HFF-Myc (cell line): ENCODE measurements around the gene CDH23.

Experiments used
- DNase-seq: peaks from one replicate; pipeline ENCODE4 v3.0.0-alpha.2; 2011; ENCODE audit warnings: low read depth; ENCODE audit errors: extremely low read depth
- H3K4me3 ChIP-seq: replicated peaks from 2 replicates; pipeline ENCODE4 v1.5.1; 2011; ENCODE audit warnings: low read depth, mild to moderate bottlenecking, control low read depth, low read length
- TF ChIP-seq, protein P1 (sequence below): IDR thresholded peaks from 2 replicates; pipeline ENCODE4 v1.5.1; 2012; ENCODE audit warnings: mild to moderate bottlenecking, low read depth, low read length, control low read depth; ENCODE audit errors: missing control alignments

CDH23 gene

DNA sequence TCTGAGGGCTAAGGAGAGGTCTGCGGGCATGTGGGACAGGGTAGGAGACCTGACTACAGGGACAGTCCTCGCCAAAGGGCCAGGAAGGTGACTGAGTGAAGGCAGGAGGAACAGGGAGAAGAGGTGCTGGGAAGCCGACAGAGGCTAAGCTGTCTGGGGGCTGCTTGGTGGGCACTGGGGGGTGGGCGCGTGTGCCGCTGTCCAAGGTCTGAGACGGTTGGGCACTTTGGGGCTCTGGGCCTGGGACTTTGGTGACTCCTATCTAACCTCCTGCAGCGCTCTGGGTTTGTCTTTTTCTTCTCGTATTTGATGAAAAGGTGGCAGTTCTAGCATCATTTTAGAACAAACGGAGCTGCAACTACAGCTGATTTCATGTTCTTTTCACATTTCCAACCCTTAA lies 181.3 kb downstream of the CDH23 start:
- TF ChIP-seq, protein P1, sequence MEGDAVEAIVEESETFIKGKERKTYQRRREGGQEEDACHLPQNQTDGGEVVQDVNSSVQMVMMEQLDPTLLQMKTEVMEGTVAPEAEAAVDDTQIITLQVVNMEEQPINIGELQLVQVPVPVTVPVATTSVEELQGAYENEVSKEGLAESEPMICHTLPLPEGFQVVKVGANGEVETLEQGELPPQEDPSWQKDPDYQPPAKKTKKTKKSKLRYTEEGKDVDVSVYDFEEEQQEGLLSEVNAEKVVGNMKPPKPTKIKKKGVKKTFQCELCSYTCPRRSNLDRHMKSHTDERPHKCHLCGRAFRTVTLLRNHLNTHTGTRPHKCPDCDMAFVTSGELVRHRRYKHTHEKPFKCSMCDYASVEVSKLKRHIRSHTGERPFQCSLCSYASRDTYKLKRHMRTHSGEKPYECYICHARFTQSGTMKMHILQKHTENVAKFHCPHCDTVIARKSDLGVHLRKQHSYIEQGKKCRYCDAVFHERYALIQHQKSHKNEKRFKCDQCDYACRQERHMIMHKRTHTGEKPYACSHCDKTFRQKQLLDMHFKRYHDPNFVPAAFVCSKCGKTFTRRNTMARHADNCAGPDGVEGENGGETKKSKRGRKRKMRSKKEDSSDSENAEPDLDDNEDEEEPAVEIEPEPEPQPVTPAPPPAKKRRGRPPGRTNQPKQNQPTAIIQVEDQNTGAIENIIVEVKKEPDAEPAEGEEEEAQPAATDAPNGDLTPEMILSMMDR, result no peak
- no peak overlapping the region for H3K4me3 ChIP-seq
- no peak for DNase-seq

DNA sequence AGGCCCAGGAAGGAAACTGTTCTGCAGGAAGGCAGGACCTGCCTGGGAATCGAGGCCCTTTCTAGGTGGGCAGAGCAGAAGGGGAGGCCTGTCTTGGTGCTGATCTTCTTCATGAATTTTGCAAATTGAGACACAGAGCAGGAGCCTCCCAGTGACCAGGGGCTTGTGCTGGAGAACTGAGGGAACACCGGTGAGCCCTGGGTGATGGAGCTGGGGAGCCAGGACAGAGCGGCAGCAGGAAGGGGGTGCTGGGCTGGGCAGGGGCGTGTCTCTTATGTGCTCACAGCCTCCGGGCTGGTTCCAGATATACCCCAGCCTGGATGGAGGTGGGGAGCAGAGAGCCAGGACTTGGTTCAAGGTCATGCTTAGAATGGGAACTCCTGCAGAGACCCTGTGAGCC lies 182.9 kb downstream of the CDH23 start:
- TF ChIP-seq, protein P1, result no peak
- no peak for DNase-seq
- H3K4me3 ChIP-seq, result no peak overlapping the region

DNA sequence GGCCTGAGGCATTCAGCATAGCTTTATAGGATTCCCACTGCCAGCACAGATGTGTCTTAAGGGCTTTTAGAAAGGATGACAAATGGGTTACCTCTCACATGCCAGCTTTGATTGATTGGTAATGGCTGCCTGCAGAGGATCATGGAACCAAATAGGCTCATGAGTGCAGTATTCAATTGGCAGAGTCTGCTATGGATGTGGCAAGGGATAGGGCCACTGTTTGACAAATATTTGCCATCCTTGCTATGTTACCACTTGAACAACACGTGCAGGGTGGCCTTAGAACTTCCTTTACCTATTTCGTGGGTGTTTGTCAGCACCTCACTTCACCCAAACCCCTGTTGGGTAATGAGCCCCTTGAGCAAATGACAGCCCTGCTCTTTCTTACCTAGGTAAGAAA lies 183.7 kb downstream of the CDH23 start:
- no peak overlapping the region for H3K4me3 ChIP-seq
- TF ChIP-seq, protein P1, result no peak
- no peak for DNase-seq

DNA sequence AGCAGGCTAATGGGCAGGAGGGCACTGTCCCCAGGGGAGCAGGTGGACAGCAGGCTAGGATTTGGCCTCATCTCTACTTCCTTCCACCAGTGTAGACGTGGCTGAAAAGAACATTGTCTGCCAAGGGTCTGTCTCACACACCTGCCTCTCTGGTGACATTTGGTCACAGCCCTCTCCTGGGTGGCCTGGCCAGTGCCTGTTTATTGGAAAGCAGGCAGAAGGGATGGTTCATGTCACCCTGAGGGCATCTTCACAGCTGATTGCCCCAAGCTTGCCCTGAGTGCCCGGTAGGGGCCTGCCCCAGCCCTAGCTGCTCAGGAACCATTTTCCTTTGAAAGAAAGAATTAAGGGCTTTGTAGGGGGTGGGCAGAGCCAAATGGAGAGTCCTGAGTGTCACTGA lies 184.2 kb downstream of the CDH23 start:
- DNase-seq, result no peak
- no peak overlapping the region for H3K4me3 ChIP-seq
- TF ChIP-seq, protein P1, result no peak

DNA sequence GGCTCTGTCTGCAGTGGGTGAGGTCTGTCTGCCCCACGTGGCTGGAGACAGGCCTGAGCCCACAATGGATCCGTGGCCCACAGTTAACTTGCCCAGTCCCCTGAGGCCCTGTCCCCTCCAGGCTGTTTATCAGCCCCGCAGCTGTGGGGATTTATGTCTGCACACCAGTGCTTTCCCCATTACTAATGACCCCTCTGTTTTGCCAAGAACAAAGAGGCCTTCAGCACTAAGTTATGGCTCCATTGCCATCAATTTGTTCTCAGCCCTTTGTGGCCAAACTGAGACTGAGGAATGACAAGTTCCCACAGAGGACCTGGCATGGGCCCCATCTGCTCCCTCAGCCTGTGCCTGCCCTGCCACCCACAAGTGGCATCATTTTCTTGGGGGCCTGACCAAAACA lies 184.7 kb downstream of the CDH23 start:
- DNase-seq, result no peak
- no peak overlapping the region for H3K4me3 ChIP-seq
- TF ChIP-seq, protein P1, result no peak

DNA sequence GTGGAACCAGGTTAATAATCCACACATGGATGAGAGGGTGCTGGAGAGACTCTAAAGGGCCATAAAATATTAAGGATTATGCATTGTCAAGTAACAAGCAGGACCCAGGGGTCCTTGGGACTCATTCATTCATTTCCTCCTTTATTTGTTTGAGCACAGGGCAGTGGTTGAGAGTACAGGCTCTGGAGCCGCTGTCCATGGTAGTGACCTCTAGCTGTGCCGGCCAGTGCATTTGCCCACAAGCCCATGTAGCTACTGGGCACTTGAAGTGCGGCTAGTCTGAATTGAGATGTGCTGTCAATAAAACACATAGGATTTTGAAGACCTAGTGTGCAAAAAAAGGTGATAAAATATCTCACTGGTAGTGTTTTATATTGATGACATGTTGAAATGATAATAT lies 185.3 kb downstream of the CDH23 start:
- no peak overlapping the region for H3K4me3 ChIP-seq
- TF ChIP-seq, protein P1, result no peak
- no peak for DNase-seq
